Measurements from ENCODE around the gene PCNX3. TPM values are rescaled to one million over a fixed set of nuclear protein-coding genes. Genes with fewer than 3 reads are reported as not detected.

PCNX3 gene
- total and polyA plus RNA-seq, 10 of the 15 experiments (the other 5 are each of a cell fraction or from before 2014, with no cell fraction given) = 0.03 to 46.6 (median 8.4) TPM

- H3K4me2 ChIP-seq (ENCODE audit: control insufficient read depth, insufficient read depth) = no peak overlapping the region
- H4K20me1 ChIP-seq (ENCODE audit: control insufficient read depth, insufficient read depth) = no peaks in the 10 kb centered on the region
- intact Hi-C loops (cut with micrococcal nuclease; ENCODE audit: unreplicated experiment) (no loop called here), in situ Hi-C loops (cut with MboI) (no loop called here)
- DNase-seq (ENCODE audit: low read depth, low spot score) (no peak), ATAC-seq (no peak), FAIRE-seq (no peak)
- H3K27me3 ChIP-seq (replicated peaks in 1 of 2; ENCODE audit: control insufficient read depth in 2 of 2, insufficient read depth in 2 of 2, low read length in 1 of 2) = no peaks in the 10 kb centered on the region
- ChIA-PET SMC1A (ENCODE audit: uncharacterized antibody, unreplicated experiment) (no interaction called here), RAD21 (ENCODE audit: unreplicated experiment) (no interaction called here), CTCF (no interaction called here), POLR2A (interaction anchor here (1.0 kb wide), 1 partner anchor 34 kb away, joined by 4 read pairs; no protein-coding TSS in a partner anchor)
- no peak overlapping the region for H2AFZ ChIP-seq (ENCODE audit: control insufficient read depth, low read depth, low read length)
- peaks cover 1% of the 10 kb centered on the region; the same call in 1 of the 2 replicates for H3K4me1 ChIP-seq (ENCODE audit: control insufficient read depth, insufficient read depth, low read length)
- TF ChIP-seq POLR2A (IDR thresholded peaks at IDR 0.05; ENCODE audit: low read depth, low read length) = peak; percentile 31; the same call in 1 of the 2 replicates
- TF ChIP-seq RB1 (IDR thresholded peaks at IDR 0.05; ENCODE audit: borderline replicate concordance) = no peak
- no peak for TF ChIP-seq BCL11A (IDR thresholded peaks at IDR 0.05; ENCODE audit: low read depth, low read length)
- H3K79me2 ChIP-seq (ENCODE audit: control insufficient read depth, insufficient read depth, low read length) = peaks cover 19% of the 10 kb centered on the region
- no peak overlapping the region for H3K9ac ChIP-seq (ENCODE audit: control insufficient read depth, insufficient read depth, low read length)
- H3K4me3 ChIP-seq = no peak overlapping the region
- no peak overlapping the region for H3K27ac ChIP-seq (ENCODE audit: control insufficient read depth, insufficient read depth)
- 93% methylated on average over 16 of the region's 16 CpGs for WGBS (ENCODE audit: insufficient coverage, insufficient replicate concordance, low lambda C conversion rate, missing lambda C conversion rate)
- H3K9me3 ChIP-seq (replicated peaks; ENCODE audit: control insufficient read depth, insufficient read depth, low read length) = no peaks in the 10 kb centered on the region
- H3K36me3 ChIP-seq (ENCODE audit: control insufficient read depth in 2 of 2, insufficient read depth in 2 of 2, low read length in 1 of 2) = peaks cover 23 to 37% of the 10 kb centered on the region in 2 experiments
- BruUV-seq (replicated peaks) = no TSS peak
These were observed 6.4 kb downstream of the PCNX3 start for GRCh38 chr11:65622011-65622410.

GRCh38 chr11:65623177-65623576 lies 7.6 kb downstream of the PCNX3 start:
- ChIA-PET SMC1A (ENCODE audit: uncharacterized antibody, unreplicated experiment) (no interaction called here), POLR2A (interaction anchor here (1.0 kb wide), 1 partner anchor 31 kb away, joined by 3 read pairs; no protein-coding TSS in a partner anchor), RAD21 (ENCODE audit: unreplicated experiment) (interaction anchor here (1.0 to 1.5 kb wide), 2 partner anchors 8 to 50 kb away, joined by 3 to 6 read pairs; partner anchors contain the start of gene FAM89B), CTCF (interaction anchor here (1.1 to 1.2 kb wide), 2 partner anchors 15 to 30 kb away, joined by 3 to 5 read pairs; partner anchors contain the start of gene SIPA1)
- Histone ChIP-seq H3K27ac (ENCODE audit: control insufficient read depth, insufficient read depth) (no peak overlapping the region), H3K4me3 (no peak overlapping the region), H3K9me3 (replicated peaks; ENCODE audit: control insufficient read depth, insufficient read depth, low read length) (no peaks in the 10 kb centered on the region), H3K4me1 (ENCODE audit: control insufficient read depth, insufficient read depth, low read length) (no peaks in the 10 kb centered on the region), H3K36me3 (ENCODE audit: control insufficient read depth in 2 of 2, insufficient read depth in 2 of 2, low read length in 1 of 2) (peaks cover 28 to 37% of the 10 kb centered on the region in 2 experiments), H4K20me1 (ENCODE audit: control insufficient read depth, insufficient read depth) (no peaks in the 10 kb centered on the region), H3K9ac (ENCODE audit: control insufficient read depth, insufficient read depth, low read length) (no peak overlapping the region), H3K79me2 (ENCODE audit: control insufficient read depth, insufficient read depth, low read length) (peaks cover 8% of the 10 kb centered on the region), H3K4me2 (ENCODE audit: control insufficient read depth, insufficient read depth) (no peak overlapping the region), H2AFZ (ENCODE audit: control insufficient read depth, low read depth, low read length) (no peak overlapping the region), H3K27me3 (replicated peaks in 1 of 2; ENCODE audit: control insufficient read depth in 2 of 2, insufficient read depth in 2 of 2, low read length in 1 of 2) (no peaks in the 10 kb centered on the region)
- FAIRE-seq (no peak), ATAC-seq (no peak), DNase-seq (ENCODE audit: low read depth, low spot score) (no peak)
- BruUV-seq (replicated peaks) = no TSS peak
- in situ Hi-C loops (cut with MboI) = no loop called here
- TF ChIP-seq ATF2 (IDR thresholded peaks at IDR 0.05; ENCODE audit: low read length) (no peak), CHD2 (IDR thresholded peaks at IDR 0.05; ENCODE audit: borderline replicate concordance, low read depth, low read length) (no peak), MYB (IDR thresholded peaks at IDR 0.05; ENCODE audit: borderline replicate concordance, low read depth, low read length) (no peak), DPF2 (IDR thresholded peaks at IDR 0.05) (no peak)
- intact Hi-C loops (cut with micrococcal nuclease; ENCODE audit: unreplicated experiment) = no loop called here
- 92% methylated on average over 14 of the region's 14 CpGs for WGBS (ENCODE audit: insufficient coverage, insufficient replicate concordance, low lambda C conversion rate, missing lambda C conversion rate)
